ENCODE results near the gene CADM2. TPM values are rescaled to one million over a fixed set of nuclear protein-coding genes. Genes with fewer than 3 reads are reported as not detected.

CADM2 gene
- total and polyA plus RNA-seq, 2 experiments from 2014 or later: 13.3 to 47.5 TPM

DNA sequence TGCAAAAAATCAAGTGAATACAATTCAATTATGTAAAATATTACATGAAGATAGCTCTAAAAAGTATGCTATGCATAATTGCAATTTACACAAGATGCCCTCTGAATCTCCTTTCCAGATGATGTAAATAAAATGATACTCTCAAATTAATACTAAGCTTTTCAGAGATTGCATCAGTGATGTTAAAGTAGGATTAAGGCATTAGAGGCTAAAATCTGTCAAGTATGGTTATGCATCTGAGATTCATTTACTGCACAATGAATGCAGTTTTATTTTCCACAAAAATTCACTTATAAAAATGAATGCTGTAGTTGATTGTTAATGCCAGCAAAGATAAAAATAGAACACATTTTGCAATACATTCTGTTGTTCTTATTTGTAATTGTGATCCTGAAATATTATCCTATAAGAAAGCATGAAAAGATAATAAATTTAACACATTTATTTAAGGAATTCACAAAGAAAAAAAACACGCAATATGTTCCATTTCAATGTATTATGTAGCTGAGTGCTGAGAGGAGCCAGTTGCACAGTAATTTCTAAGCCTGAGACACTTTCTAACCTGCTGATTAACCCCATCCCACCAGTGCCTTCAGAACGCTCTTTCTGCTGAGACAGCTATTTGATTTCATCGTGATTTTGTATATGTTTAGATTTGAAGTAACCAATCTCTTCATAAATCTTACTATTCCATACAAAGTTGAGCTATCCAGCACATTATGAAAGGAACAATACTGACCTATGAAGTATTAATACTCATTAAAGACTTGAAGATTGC is 224.4 kb downstream of the CADM2 start (continued):
- TF ChIP-seq, protein P1, sequence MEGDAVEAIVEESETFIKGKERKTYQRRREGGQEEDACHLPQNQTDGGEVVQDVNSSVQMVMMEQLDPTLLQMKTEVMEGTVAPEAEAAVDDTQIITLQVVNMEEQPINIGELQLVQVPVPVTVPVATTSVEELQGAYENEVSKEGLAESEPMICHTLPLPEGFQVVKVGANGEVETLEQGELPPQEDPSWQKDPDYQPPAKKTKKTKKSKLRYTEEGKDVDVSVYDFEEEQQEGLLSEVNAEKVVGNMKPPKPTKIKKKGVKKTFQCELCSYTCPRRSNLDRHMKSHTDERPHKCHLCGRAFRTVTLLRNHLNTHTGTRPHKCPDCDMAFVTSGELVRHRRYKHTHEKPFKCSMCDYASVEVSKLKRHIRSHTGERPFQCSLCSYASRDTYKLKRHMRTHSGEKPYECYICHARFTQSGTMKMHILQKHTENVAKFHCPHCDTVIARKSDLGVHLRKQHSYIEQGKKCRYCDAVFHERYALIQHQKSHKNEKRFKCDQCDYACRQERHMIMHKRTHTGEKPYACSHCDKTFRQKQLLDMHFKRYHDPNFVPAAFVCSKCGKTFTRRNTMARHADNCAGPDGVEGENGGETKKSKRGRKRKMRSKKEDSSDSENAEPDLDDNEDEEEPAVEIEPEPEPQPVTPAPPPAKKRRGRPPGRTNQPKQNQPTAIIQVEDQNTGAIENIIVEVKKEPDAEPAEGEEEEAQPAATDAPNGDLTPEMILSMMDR (conservative IDR thresholded peaks at IDR 0.05; ENCODE audit: low read depth in 2 of 2): no peak
- TF ChIP-seq JUNB (IDR thresholded peaks at IDR 0.05; ENCODE audit: unreplicated experiment): no peak
- no peak for TF ChIP-seq EZH2phosphoT487 (IDR thresholded peaks at IDR 0.05; ENCODE audit: unreplicated experiment)
- no peak for TF ChIP-seq NANOG (IDR thresholded peaks at IDR 0.05; ENCODE audit: borderline replicate concordance)
- TF ChIP-seq CREB1 (CRISPR knock-in tag; IDR thresholded peaks at IDR 0.05; ENCODE audit: low read depth): no peak

- H3K27ac Mint-ChIP-seq: no peak overlapping the region
- ATAC-seq (no peak), DNase-seq (ENCODE audit: low spot score) (no peak)
- H3K4me2 ChIP-seq: no peak overlapping the region
- H3K27ac ChIP-seq (ENCODE audit: low read depth): no peak overlapping the region
- no peak overlapping the region for H3K4me3 Mint-ChIP-seq
- no peak overlapping the region for H2AFZ ChIP-seq
- H3K4me3 ChIP-seq: no peak overlapping the region
- no peaks in the 10 kb centered on the region for H3K27me3 Mint-ChIP-seq (ENCODE audit: insufficient read depth, low read depth, poor library complexity)
- no peaks in the 10 kb centered on the region for H3K9me3 Mint-ChIP-seq
- no peaks in the 10 kb centered on the region for H3K9me2 ChIP-seq (ENCODE audit: insufficient read depth)
- no peaks in the 10 kb centered on the region for H3K27me3 ChIP-seq (ENCODE audit: insufficient read depth)
- H4K20me1 ChIP-seq (replicated peaks; ENCODE audit: insufficient read depth): no peaks in the 10 kb centered on the region
- H3F3A ChIP-seq (replicated peaks; ENCODE audit: low read depth): no peaks in the 10 kb centered on the region
- H3K36me3 ChIP-seq (ENCODE audit: insufficient read depth): no peaks in the 10 kb centered on the region
- no peaks in the 10 kb centered on the region for H3K79me2 ChIP-seq (replicated peaks; ENCODE audit: insufficient read depth)
- no peaks in the 10 kb centered on the region for H3K36me3 Mint-ChIP-seq (ENCODE audit: low read depth)
- H3K4me1 Mint-ChIP-seq: no peaks in the 10 kb centered on the region
- H3K4me1 ChIP-seq (ENCODE audit: insufficient read depth): no peaks in the 10 kb centered on the region
- no peak for TF ChIP-seq REST (IDR thresholded peaks at IDR 0.05; ENCODE audit: unreplicated experiment)
- TF ChIP-seq, protein P2, sequence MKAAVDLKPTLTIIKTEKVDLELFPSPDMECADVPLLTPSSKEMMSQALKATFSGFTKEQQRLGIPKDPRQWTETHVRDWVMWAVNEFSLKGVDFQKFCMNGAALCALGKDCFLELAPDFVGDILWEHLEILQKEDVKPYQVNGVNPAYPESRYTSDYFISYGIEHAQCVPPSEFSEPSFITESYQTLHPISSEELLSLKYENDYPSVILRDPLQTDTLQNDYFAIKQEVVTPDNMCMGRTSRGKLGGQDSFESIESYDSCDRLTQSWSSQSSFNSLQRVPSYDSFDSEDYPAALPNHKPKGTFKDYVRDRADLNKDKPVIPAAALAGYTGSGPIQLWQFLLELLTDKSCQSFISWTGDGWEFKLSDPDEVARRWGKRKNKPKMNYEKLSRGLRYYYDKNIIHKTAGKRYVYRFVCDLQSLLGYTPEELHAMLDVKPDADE (IDR thresholded peaks at IDR 0.05): no peak
- TF ChIP-seq JUNB (IDR thresholded peaks at IDR 0.05; ENCODE audit: unreplicated experiment): no peak
- no peak for TF ChIP-seq EZH2 (IDR thresholded peaks at IDR 0.05; ENCODE audit: low read depth, unreplicated experiment)
- TF ChIP-seq ZNF114 (CRISPR knock-in tag; IDR thresholded peaks at IDR 0.05): no peak
- TF ChIP-seq EZH2phosphoT487 (IDR thresholded peaks at IDR 0.05; ENCODE audit: unreplicated experiment): no peak
- TF ChIP-seq CREB1 (CRISPR knock-in tag; IDR thresholded peaks at IDR 0.05; ENCODE audit: low read depth): no peak
- TF ChIP-seq POLR2AphosphoS5 (IDR thresholded peaks at IDR 0.05; ENCODE audit: low read depth): no peak
- no peak for TF ChIP-seq NANOG (IDR thresholded peaks at IDR 0.05; ENCODE audit: borderline replicate concordance)
- TF ChIP-seq ZNF462 (CRISPR knock-in tag; IDR thresholded peaks at IDR 0.05): no peak
These were observed 226.7 kb downstream of the CADM2 start for GRCh38 chr3:85185495-85185894.
